Measurements from ENCODE around the gene KCNA2.

The KCNA2 gene

GRCh38 chr1:110645211-110645610 is 39.1 kb upstream of the KCNA2 start:
- H3K4me3 ChIP-seq (ENCODE audit: low read depth, low read length): no peak overlapping the region
- H3K36me3 ChIP-seq (ENCODE audit: control insufficient read depth in 2 of 2, insufficient read depth in 1 of 2, low read length in 2 of 2): no peaks in the 10 kb centered on the region
- peaks cover 10% of the 10 kb centered on the region for H3K4me1 ChIP-seq (ENCODE audit: control insufficient read depth, insufficient read depth, low read length)
- no peak overlapping the region for H3K27ac ChIP-seq (ENCODE audit: extremely low read depth, low read depth, low read length)
- H3K9me3 ChIP-seq (ENCODE audit: control insufficient read depth, insufficient read depth, low read depth, low read length): no peaks in the 10 kb centered on the region
- ChIA-PET POLR2A (no interaction called here), CTCF (interaction anchor here (0.6 to 3.8 kb wide), 10 partner anchors 15 to 615 kb away, joined by 3 to 15 read pairs (median 6); no protein-coding TSS in a partner anchor)
- no peak for TF ChIP-seq ZNF211 (tag by site-specific recombination; IDR thresholded peaks at IDR 0.05; ENCODE audit: low read depth)
- TF ChIP-seq, protein P1, sequence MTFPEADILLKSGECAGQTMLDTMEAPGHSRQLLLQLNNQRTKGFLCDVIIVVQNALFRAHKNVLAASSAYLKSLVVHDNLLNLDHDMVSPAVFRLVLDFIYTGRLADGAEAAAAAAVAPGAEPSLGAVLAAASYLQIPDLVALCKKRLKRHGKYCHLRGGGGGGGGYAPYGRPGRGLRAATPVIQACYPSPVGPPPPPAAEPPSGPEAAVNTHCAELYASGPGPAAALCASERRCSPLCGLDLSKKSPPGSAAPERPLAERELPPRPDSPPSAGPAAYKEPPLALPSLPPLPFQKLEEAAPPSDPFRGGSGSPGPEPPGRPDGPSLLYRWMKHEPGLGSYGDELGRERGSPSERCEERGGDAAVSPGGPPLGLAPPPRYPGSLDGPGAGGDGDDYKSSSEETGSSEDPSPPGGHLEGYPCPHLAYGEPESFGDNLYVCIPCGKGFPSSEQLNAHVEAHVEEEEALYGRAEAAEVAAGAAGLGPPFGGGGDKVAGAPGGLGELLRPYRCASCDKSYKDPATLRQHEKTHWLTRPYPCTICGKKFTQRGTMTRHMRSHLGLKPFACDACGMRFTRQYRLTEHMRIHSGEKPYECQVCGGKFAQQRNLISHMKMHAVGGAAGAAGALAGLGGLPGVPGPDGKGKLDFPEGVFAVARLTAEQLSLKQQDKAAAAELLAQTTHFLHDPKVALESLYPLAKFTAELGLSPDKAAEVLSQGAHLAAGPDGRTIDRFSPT (tag by site-specific recombination; IDR thresholded peaks at IDR 0.05): 0 out of 2 replicates have a peak, but pooled peaks have one; percentile 25
- no peak for TF ChIP-seq KLF10 (tag by site-specific recombination; IDR thresholded peaks at IDR 0.05)
- peak; percentile 66 for TF ChIP-seq OSR2 (tag by site-specific recombination; IDR thresholded peaks at IDR 0.05)

- peaks cover 10% of the 10 kb centered on the region for H3K4me1 ChIP-seq (ENCODE audit: control insufficient read depth, insufficient read depth, low read length)
- CTCF ChIA-PET: interaction anchor here (1.2 to 2.1 kb wide), 5 partner anchors 14 to 148 kb away, joined by 3 to 14 read pairs (median 7); no protein-coding TSS in a partner anchor
Observed at GRCh38 chr1:110643879-110644472, 37.8 kb upstream of the KCNA2 start.

More at GRCh38 chr1:110643879-110644472, 37.8 kb upstream of the KCNA2 start:
- TF ChIP-seq ZNF488 (tag by site-specific recombination; IDR thresholded peaks at IDR 0.05) (no peak), ZEB2 (tag by site-specific recombination; IDR thresholded peaks at IDR 0.05) (no peak), ZNF423 (tag by site-specific recombination; IDR thresholded peaks at IDR 0.05) (no peak), ZNF549 (tag by site-specific recombination; IDR thresholded peaks at IDR 0.05) (no peak), ZNF529 (tag by site-specific recombination; IDR thresholded peaks at IDR 0.05; ENCODE audit: insufficient replicate concordance) (no peak), ZNF596 (tag by site-specific recombination; IDR thresholded peaks at IDR 0.05) (no peak), ZNF600 (tag by site-specific recombination; IDR thresholded peaks at IDR 0.05) (no peak), ZNF24 (tag by site-specific recombination; IDR thresholded peaks at IDR 0.05) (no peak), OSR2 (tag by site-specific recombination; IDR thresholded peaks at IDR 0.05) (no peak), ZNF366 (tag by site-specific recombination; conservative IDR thresholded peaks at IDR 0.05) (no peak), ZNF791 (tag by site-specific recombination; IDR thresholded peaks at IDR 0.05) (no peak), ZNF654 (tag by site-specific recombination; IDR thresholded peaks at IDR 0.05; ENCODE audit: low read depth) (no peak), TCF7L2 (IDR thresholded peaks at IDR 0.05; ENCODE audit: borderline replicate concordance, low read depth, low read length) (no peak), MZF1 (tag by site-specific recombination; IDR thresholded peaks at IDR 0.05; ENCODE audit: borderline replicate concordance) (no peak), SCRT2 (tag by site-specific recombination; IDR thresholded peaks at IDR 0.05) (no peak), ZNF280D (tag by site-specific recombination; IDR thresholded peaks at IDR 0.05) (no peak), ZNF274 (IDR thresholded peaks at IDR 0.05; ENCODE audit: low read length) (no peak), ZNF274 (tag by site-specific recombination; IDR thresholded peaks at IDR 0.05; ENCODE audit: borderline replicate concordance) (no peak), BCL6B (tag by site-specific recombination; IDR thresholded peaks at IDR 0.05) (no peak)
- TF ChIP-seq, protein P2, sequence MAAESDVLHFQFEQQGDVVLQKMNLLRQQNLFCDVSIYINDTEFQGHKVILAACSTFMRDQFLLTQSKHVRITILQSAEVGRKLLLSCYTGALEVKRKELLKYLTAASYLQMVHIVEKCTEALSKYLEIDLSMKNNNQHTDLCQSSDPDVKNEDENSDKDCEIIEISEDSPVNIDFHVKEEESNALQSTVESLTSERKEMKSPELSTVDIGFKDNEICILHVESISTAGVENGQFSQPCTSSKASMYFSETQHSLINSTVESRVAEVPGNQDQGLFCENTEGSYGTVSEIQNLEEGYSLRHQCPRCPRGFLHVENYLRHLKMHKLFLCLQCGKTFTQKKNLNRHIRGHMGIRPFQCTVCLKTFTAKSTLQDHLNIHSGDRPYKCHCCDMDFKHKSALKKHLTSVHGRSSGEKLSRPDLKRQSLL (tag by site-specific recombination; IDR thresholded peaks at IDR 0.05): no peak
- no peaks in the 10 kb centered on the region for H3K36me3 ChIP-seq (ENCODE audit: control insufficient read depth in 2 of 2, insufficient read depth in 1 of 2, low read length in 2 of 2)
- POLR2A ChIA-PET: no interaction called here
- H3K9me3 ChIP-seq (ENCODE audit: control insufficient read depth, insufficient read depth, low read depth, low read length): no peaks in the 10 kb centered on the region
- no peak overlapping the region for H3K4me3 ChIP-seq (ENCODE audit: low read depth, low read length)
- H3K27ac ChIP-seq (ENCODE audit: extremely low read depth, low read depth, low read length): no peak overlapping the region
